MM.1S (cell line): ENCODE results near the gene POPDC2.

Experiments
- DNase-seq: peaks from one replicate; pipeline ENCODE4 v3.0.0-alpha.2; 2015
- H2AFZ ChIP-seq: fragments of 300-600 bp; sonication (generic); 2 replicates; pipeline ENCODE4 v1.6.0; 2016; ENCODE audit warnings: antibody characterized with exemption, low read length
- H3F3A ChIP-seq: fragments of 300-600 bp; sonication (generic); 2 replicates; pipeline ENCODE4 v1.6.1; 2016; ENCODE audit warnings: mild to moderate bottlenecking, antibody characterized with exemption, low read length, moderate library complexity, mixed read lengths; ENCODE audit not compliant: insufficient read depth
- H3K27ac ChIP-seq: fragments of 300-600 bp; sonication (generic); 2 replicates; pipeline ENCODE4 v1.5.1; 2016; ENCODE audit warnings: mild to moderate bottlenecking, low read length
- H3K27me3 ChIP-seq: fragments of 300-600 bp; sonication (generic); replicated peaks from 2 replicates; pipeline ENCODE4 v1.6.0; 2016; ENCODE audit warnings: low read length; ENCODE audit not compliant: insufficient read depth
- H3K36me3 ChIP-seq: fragments of 300-600 bp; sonication (generic); replicated peaks from 2 replicates; pipeline ENCODE4 v1.6.1; 2016; ENCODE audit warnings: mild to moderate bottlenecking, low read length, mixed read lengths; ENCODE audit not compliant: insufficient read depth
- H3K4me1 ChIP-seq: fragments of 300-600 bp; sonication (generic); 2 replicates; pipeline ENCODE4 v1.6.1; 2016; ENCODE audit warnings: low read length, mixed read lengths
- H3K4me2 ChIP-seq: fragments of 300-600 bp; sonication (generic); 2 replicates; pipeline ENCODE4 v1.6.0; 2016; ENCODE audit warnings: low read depth, low read length
- H3K4me3 ChIP-seq: fragments of 300-600 bp; sonication (generic); 2 replicates; pipeline ENCODE4 v1.5.1; 2016; ENCODE audit warnings: low read length, mixed read lengths
- H3K79me2 ChIP-seq: fragments of 300-600 bp; sonication (generic); 2 replicates; pipeline ENCODE4 v1.6.1; 2016; ENCODE audit warnings: mixed run types, low read length, mixed read lengths
- H3K9ac ChIP-seq: fragments of 300-600 bp; sonication (generic); 2 replicates; pipeline ENCODE4 v1.6.1; 2016; ENCODE audit warnings: low read length, mixed read lengths
- H3K9me2 ChIP-seq: fragments of 300-600 bp; sonication (generic); replicated peaks from 2 replicates; pipeline ENCODE4 v1.6.1; 2016; ENCODE audit warnings: mild to moderate bottlenecking, low read length, mixed read lengths; ENCODE audit not compliant: insufficient read depth
- H3K9me3 ChIP-seq: fragments of 300-600 bp; sonication (generic); replicated peaks from 2 replicates; pipeline ENCODE4 v1.6.1; 2016; ENCODE audit warnings: mild to moderate bottlenecking, low read length, mixed read lengths; ENCODE audit not compliant: insufficient read depth
- H4K20me1 ChIP-seq: fragments of 300-600 bp; sonication (generic); 2 replicates; pipeline ENCODE4 v1.6.1; 2016; ENCODE audit warnings: mild to moderate bottlenecking, low read length, moderate library complexity, mixed read lengths; ENCODE audit not compliant: insufficient read depth
- CTCF ChIP-seq: fragments of 300-600 bp; sonication (generic); IDR thresholded peaks from 2 replicates; pipeline ENCODE4 v1.5.1; 2016; ENCODE audit warnings: antibody characterized with exemption, low read length, mixed read lengths
- EZH2 ChIP-seq: fragments of 300-600 bp; sonication (generic); optimal IDR thresholded peaks from 2 replicates; pipeline ENCODE3; 2017; ENCODE audit warnings: low read depth, mild to moderate bottlenecking, antibody characterized with exemption, low read length, mixed read lengths
- EZH2phosphoT487 ChIP-seq: fragments of 300-600 bp; sonication (generic); IDR thresholded peaks from 2 replicates; pipeline ENCODE4 v1.6.1; 2018; ENCODE audit warnings: antibody characterized with exemption, low read length

The POPDC2 gene

GRCh38 chr3:119695480-119695879 is 35.1 kb upstream of the POPDC2 start:
- Histone ChIP-seq H3K9me2 (no peaks in the 10 kb centered on the region), H3K27me3 (no peaks in the 10 kb centered on the region), H3K4me3 (no peak overlapping the region), H3K79me2 (no peaks in the 10 kb centered on the region), H3K27ac (no peak overlapping the region), H3K4me2 (no peak overlapping the region), H3F3A (no peaks in the 10 kb centered on the region), H4K20me1 (no peaks in the 10 kb centered on the region), H2AFZ (no peak overlapping the region), H3K4me1 (peaks cover 8% of the 10 kb centered on the region), H3K9me3 (no peaks in the 10 kb centered on the region), H3K36me3 (no peaks in the 10 kb centered on the region), H3K9ac (no peak overlapping the region)
- DNase-seq = no peak
- TF ChIP-seq EZH2 = no peak
- TF ChIP-seq CTCF = no peak
- no peak for TF ChIP-seq EZH2phosphoT487

GRCh38 chr3:119690043-119690656 is 29.8 kb upstream of the POPDC2 start:
- Histone ChIP-seq H3K27me3 (no peaks in the 10 kb centered on the region), H3K9me3 (no peaks in the 10 kb centered on the region), H3K9me2 (no peaks in the 10 kb centered on the region), H4K20me1 (no peaks in the 10 kb centered on the region), H3K9ac (no peak overlapping the region), H3K4me1 (no peaks in the 10 kb centered on the region), H3K4me3 (no peak overlapping the region), H3F3A (no peaks in the 10 kb centered on the region), H3K4me2 (no peak overlapping the region), H3K36me3 (no peaks in the 10 kb centered on the region), H3K27ac (no peak overlapping the region), H2AFZ (no peak overlapping the region), H3K79me2 (no peaks in the 10 kb centered on the region)
- no peak for DNase-seq
- TF ChIP-seq EZH2 (no peak), CTCF (peak; percentile 40)

DNA sequence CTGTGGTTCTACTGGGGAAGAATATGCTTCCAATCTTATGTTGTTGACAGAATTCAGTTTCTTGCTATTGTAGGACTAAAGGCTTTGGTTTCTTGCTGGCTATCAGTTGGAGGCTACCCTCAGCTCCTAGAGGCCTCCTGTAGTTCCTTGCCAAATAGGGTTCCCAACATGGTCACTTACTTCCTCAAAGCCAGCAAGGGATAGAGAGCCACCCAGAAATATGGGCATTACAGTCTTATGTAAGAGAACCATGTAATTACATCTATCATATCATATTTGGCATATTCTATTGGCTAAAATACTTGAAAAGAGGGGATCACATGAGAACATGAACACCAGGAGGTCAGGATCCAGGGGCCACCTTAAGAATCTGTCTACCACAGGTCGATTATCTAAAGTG is 23.0 kb upstream of the POPDC2 start:
- H3K27ac ChIP-seq = no peak overlapping the region
- no peak overlapping the region for H3K4me2 ChIP-seq
- no peak for DNase-seq
- H3K9me2 ChIP-seq = no peaks in the 10 kb centered on the region
- no peak overlapping the region for H2AFZ ChIP-seq
- no peaks in the 10 kb centered on the region for H3K79me2 ChIP-seq
- no peak overlapping the region for H3K4me3 ChIP-seq
- no peaks in the 10 kb centered on the region for H3K27me3 ChIP-seq
- no peaks in the 10 kb centered on the region for H3F3A ChIP-seq
- TF ChIP-seq EZH2phosphoT487 = no peak
- H4K20me1 ChIP-seq = no peaks in the 10 kb centered on the region
- H3K9me3 ChIP-seq = no peaks in the 10 kb centered on the region
- H3K4me1 ChIP-seq = peaks cover 4% of the 10 kb centered on the region
- H3K9ac ChIP-seq = no peak overlapping the region
- no peaks in the 10 kb centered on the region for H3K36me3 ChIP-seq

GRCh38 chr3:119681279-119681678 is 20.9 kb upstream of the POPDC2 start:
- Histone ChIP-seq H3K79me2 (peaks cover 5% of the 10 kb centered on the region), H3K27ac (no peak overlapping the region), H3K27me3 (no peaks in the 10 kb centered on the region), H3K4me1 (peaks cover 4% of the 10 kb centered on the region), H4K20me1 (no peaks in the 10 kb centered on the region), H3K9ac (no peak overlapping the region), H3K36me3 (no peaks in the 10 kb centered on the region), H3K9me3 (no peaks in the 10 kb centered on the region), H2AFZ (no peak overlapping the region), H3K4me3 (no peak overlapping the region), H3F3A (peaks cover 6% of the 10 kb centered on the region), H3K4me2 (no peak overlapping the region), H3K9me2 (no peaks in the 10 kb centered on the region)
- peak; percentile 65 for TF ChIP-seq CTCF
- TF ChIP-seq EZH2phosphoT487 = no peak
- no peak for TF ChIP-seq EZH2
- DNase-seq = peak; percentile 67
